ENCODE data around the gene STIMATE. TPM values are rescaled to one million over a fixed set of nuclear protein-coding genes. Genes with fewer than 3 reads are reported as not detected.

The STIMATE gene
- total RNA-seq, 1 donor from 2014 or later = 28.4 TPM

- no peaks in the 10 kb centered on the region for H3K27me3 Mint-ChIP-seq
- TF ChIP-seq CTCF (conservative IDR thresholded peaks at IDR 0.05) = no peak
- DNase-seq (ENCODE audit: extremely low spot score, unreplicated experiment) = no peak
- no peak overlapping the region for H3K4me3 Mint-ChIP-seq
- H3K4me1 Mint-ChIP-seq (ENCODE audit: unreplicated experiment) = peaks cover 60% of the 10 kb centered on the region
- no peak overlapping the region for H3K27ac Mint-ChIP-seq
- no peaks in the 10 kb centered on the region for H3K9me3 Mint-ChIP-seq
- H3K36me3 Mint-ChIP-seq = no peaks in the 10 kb centered on the region
Observed at GRCh38 chr3:52893723-52894122, 3.6 kb downstream of the STIMATE start.

- no peaks in the 10 kb centered on the region for H3K36me3 Mint-ChIP-seq
- peaks cover 60% of the 10 kb centered on the region for H3K4me1 Mint-ChIP-seq (ENCODE audit: unreplicated experiment)
- no peaks in the 10 kb centered on the region for H3K27me3 Mint-ChIP-seq
- no peaks in the 10 kb centered on the region for H3K9me3 Mint-ChIP-seq
- H3K27ac Mint-ChIP-seq = no peak overlapping the region
- peak; percentile 33 for TF ChIP-seq CTCF (conservative IDR thresholded peaks at IDR 0.05)
- H3K4me3 Mint-ChIP-seq = no peak overlapping the region
- no peak for DNase-seq (ENCODE audit: extremely low spot score, unreplicated experiment)
Observed at GRCh38 chr3:52892625-52893311, 4.6 kb downstream of the STIMATE start.

- Mint-ChIP-seq H3K4me1 (ENCODE audit: unreplicated experiment) (peaks cover 60% of the 10 kb centered on the region), H3K27me3 (no peaks in the 10 kb centered on the region), H3K4me3 (no peak overlapping the region), H3K36me3 (no peaks in the 10 kb centered on the region), H3K27ac (no peak overlapping the region), H3K9me3 (no peaks in the 10 kb centered on the region)
- no peak for DNase-seq (ENCODE audit: extremely low spot score, unreplicated experiment)
- no peak for TF ChIP-seq CTCF (conservative IDR thresholded peaks at IDR 0.05)
Observed at GRCh38 chr3:52892290-52892624, 5.1 kb downstream of the STIMATE start.

GRCh38 chr3:52891615-52892081 lies 5.7 kb downstream of the STIMATE start:
- H3K4me3 Mint-ChIP-seq = peak overlapping the region; percentile 37
- no peak for DNase-seq (ENCODE audit: extremely low spot score, unreplicated experiment)
- peaks cover 57% of the 10 kb centered on the region for H3K4me1 Mint-ChIP-seq (ENCODE audit: unreplicated experiment)
- H3K27ac Mint-ChIP-seq = peak overlapping the region; percentile 61
- TF ChIP-seq CTCF (conservative IDR thresholded peaks at IDR 0.05) = no peak
- H3K27me3 Mint-ChIP-seq = no peaks in the 10 kb centered on the region
- H3K36me3 Mint-ChIP-seq = peaks cover 2% of the 10 kb centered on the region
- no peaks in the 10 kb centered on the region for H3K9me3 Mint-ChIP-seq

- no peak for DNase-seq (ENCODE audit: extremely low spot score, unreplicated experiment)
- H3K4me3 Mint-ChIP-seq = no peak overlapping the region
- TF ChIP-seq CTCF (conservative IDR thresholded peaks at IDR 0.05) = no peak
- peaks cover 52% of the 10 kb centered on the region for H3K4me1 Mint-ChIP-seq (ENCODE audit: unreplicated experiment)
- no peaks in the 10 kb centered on the region for H3K9me3 Mint-ChIP-seq
- H3K36me3 Mint-ChIP-seq = peaks cover 3% of the 10 kb centered on the region
- no peaks in the 10 kb centered on the region for H3K27me3 Mint-ChIP-seq
- H3K27ac Mint-ChIP-seq = peak overlapping the region; percentile 61
Observed at GRCh38 chr3:52891164-52891563, 6.2 kb downstream of the STIMATE start.

Data from type B pancreatic cell (in vitro differentiated cells).